Frontal cortex (tissue), 4 donors: Measurements from ENCODE around the gene IDH2. TPM values are rescaled to one million over a fixed set of nuclear protein-coding genes. Genes with fewer than 3 reads are reported as not detected.
"Not testable (repeated sequence)": the region's sequence is repeated elsewhere in the genome, so short reads cannot be mapped to it uniquely, and the experiment has no call there.

ENCODE experiments used
- DNase-seq, 2 donors: peaks; one replicate each; pipeline ENCODE4 v3.0.0; 2012; ENCODE audit warnings: low spot score in 2 of 2
- FAIRE-seq: peaks from 2 replicates; lab custom pipeline; 2012; peaks lifted over from hg19 to GRCh38; lab: Jason Lieb, UNC
- total RNA-seq: library from RNA; depleted of rRNA; stranded (reverse); fragments of >200 nt; gene quantifications from one replicate; pipeline ENCODE4 v1.2.3, GENCODE V29; 2014
- donor health status: control.
- donor health status: control.
- donor health status: control.

The IDH2 gene
- 77.9 TPM for total RNA-seq

DNA sequence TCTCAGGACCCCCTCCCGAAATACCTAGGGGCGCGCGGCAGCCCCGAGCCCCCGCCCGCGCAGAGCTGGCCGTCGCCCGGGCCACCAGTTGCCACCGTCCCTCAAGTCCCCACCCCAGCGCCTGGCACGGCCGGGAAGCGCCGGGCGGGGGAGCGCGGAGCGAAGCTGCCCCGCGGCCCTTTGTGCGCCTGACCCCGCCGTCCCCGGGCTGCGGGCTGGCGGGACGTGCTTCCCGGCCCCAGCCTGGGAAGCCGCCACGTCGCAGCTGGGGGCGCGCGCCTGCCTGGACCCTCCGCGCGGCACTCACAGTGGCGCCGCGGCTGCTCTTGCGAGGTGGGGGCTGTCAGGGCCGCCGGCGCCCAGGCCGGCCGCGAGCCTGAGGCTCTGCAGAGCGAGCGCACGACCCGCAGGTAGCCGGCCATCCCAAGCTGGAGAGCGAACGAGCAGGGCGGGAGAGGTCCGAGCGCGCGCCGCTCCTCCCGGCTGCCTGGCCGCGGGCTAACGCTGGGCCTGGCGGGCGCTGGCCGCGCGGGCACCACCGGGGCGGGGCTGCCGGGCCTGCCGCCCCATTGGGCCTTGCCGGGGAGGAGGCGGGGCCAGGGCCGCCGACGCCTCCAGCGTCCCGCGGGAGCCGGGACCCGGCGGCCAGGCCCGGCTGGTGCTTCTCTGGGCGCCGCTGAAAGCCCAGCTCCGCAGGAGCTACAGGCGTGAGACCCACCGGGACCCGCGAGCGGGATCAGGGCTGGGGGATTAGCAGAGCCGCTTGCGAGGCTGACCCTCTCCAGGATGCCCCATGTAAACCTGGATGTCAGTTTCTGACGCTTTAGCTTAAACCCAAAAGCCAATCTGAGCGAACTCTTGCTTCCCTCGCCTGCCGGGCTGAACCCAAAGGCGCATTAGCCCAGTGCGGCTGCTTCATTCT, at the start of gene IDH2:
Gene IDH2, minus strand, starts transcription at position 500 of the 922 bp plus-strand sequence. Its CDS starts 78 bp downstream, at position 422.
- DNase-seq = peak; percentile 93
- no peak for FAIRE-seq

DNA sequence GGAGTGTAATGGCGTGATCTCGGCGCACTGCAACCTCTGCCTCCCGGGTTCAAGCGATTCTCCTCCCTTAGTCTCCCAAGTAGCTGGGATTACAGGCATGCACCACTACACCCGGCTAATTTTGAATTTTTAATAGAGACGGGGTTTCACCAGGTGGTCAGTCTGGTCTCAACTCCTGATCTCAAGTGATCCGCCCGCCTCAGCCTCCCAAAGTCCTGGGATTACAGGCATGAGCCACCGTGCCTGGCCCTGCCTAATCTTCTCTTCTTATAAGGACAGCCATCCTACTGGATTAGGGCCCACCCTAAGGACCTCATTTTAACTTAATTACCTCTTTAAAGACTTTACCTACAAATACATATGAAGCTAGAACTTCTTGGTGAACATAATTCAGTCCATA, 48.3 kb upstream of the IDH2 start:
- FAIRE-seq, DNase-seq: not testable (repeated sequence)

DNA sequence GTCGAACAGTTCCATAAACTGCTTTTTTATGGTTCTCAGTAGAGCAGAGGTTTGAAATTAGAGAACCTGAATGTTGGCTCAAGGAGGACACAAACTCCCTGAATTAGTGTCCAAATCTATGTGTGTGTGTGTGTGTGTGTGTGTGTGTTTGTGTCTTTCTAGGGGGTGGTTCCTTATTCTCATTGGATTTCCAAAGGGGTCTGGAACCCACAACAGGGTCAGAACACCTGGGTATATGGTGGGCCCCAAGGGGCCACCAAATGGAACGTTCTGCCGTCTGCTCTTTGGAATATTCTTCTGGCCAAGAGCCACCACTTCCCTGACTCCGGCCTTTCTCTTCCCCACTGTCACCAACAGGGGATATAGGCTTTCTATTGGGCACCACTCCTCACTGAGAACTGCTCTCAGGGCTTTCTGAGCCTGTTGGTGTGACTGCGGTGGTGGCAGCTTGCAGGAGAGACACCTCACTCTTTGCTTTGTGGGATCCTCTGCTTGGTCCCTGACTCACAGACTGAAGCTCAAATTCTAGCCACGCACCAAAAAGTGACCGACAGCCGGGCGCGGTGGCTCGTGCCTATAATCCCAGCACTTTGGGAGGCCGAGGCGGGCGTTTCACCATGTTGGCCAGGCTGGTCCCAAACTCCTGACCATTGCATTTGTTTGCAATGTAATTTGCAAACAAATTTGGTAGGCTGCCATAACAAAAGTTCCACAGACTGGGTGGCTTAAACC, 47.5 kb upstream of the IDH2 start:
- FAIRE-seq (no peak), DNase-seq (no peak)

DNA sequence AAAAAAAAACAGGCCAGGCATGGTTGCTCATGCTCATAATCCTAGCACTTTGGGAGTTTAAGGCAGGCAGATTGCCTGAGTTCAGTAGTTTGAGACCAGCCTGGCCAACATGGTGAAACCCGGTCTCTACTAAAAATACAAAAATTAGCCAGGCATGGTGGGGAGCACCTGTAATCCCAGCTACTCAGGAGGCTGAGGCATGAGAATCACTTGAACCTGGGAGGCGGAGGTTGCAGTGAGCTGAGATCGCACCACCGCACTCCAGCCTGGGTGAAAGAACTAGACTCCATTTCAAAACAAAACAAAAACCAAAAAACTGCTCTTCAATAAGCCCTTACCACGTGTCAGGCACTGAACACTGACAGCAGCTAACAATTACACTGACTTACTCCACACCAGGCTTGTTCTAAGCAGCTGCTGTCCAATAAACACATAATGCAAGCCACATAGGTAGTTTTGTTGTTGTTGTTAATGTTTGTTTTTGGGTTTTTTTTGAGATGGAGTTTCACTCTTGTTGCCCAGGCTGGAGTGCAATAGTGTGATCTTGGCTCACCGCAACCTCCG, 44.0 kb upstream of the IDH2 start:
- not testable (repeated sequence) for FAIRE-seq

DNA sequence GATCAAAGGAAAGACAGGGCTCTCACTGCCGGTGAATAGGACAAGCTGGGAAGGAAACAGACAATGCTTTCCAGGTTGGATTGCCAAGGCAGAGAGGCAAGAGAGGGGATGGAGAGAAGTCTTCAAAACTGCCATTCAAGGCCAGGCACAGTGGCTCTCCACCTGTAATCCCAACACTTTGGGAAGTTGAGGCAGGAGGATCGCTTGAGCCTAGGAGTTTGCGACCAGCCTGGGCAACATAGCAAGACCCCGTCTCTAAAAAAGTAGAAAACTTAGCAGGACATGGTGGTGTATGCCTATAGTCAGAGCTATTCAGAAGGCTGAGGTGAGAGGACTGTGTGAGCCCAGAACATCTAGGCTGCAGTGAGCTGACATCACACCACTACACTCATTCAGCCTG, 43.5 kb upstream of the IDH2 start:
- FAIRE-seq (no peak), DNase-seq (no peak)

More for the DNA sequence above, 44.0 kb upstream of the IDH2 start:
- DNase-seq = not testable (repeated sequence)

DNA sequence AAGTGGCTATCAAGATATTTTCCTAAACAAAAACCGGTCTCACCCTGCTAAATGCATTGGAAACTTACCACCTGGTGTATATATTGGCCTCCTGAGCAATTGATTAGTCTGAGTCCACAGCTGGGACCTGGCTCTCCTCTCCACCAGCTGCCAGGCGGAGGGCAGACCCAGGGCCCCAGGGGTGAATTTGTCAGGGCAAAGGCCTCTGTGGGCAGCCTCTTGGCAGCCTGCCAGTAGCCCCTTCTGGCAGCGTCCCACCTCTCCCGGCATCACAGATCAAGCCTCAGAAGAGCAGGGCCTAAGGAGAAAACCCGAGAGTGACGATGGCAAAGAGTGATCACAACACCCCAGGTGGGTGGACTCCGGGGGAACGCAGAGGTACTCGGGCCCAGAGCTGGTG, 43.0 kb upstream of the IDH2 start:
- FAIRE-seq = no peak
- no peak for DNase-seq

DNA sequence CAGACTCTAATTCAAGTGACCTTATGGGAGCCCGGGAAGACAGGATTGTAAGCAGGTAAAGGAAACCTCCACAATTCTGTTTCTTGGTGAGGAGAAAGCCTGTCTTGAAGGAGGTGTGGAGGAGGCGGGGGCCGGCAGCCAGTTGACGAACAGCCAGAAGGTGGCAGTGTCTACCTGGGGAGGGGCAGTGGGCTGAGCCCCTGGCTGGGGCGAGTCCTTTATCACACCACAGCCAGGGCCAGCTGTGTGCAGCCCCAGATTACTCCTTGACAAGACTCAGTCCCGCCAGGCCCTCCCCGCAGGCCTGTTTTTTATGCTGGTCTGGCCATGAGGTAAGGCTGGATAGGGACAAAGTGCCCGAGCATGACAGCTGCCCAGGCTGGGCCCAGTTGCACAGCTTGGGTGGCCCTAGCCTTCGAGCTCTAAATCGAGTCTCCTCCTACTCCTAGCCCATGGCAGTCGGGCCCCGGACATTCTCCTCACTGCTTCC, 40.9 kb upstream of the IDH2 start:
- DNase-seq (peak in 1 of 2 donors; percentile 50), FAIRE-seq (no peak)

DNA sequence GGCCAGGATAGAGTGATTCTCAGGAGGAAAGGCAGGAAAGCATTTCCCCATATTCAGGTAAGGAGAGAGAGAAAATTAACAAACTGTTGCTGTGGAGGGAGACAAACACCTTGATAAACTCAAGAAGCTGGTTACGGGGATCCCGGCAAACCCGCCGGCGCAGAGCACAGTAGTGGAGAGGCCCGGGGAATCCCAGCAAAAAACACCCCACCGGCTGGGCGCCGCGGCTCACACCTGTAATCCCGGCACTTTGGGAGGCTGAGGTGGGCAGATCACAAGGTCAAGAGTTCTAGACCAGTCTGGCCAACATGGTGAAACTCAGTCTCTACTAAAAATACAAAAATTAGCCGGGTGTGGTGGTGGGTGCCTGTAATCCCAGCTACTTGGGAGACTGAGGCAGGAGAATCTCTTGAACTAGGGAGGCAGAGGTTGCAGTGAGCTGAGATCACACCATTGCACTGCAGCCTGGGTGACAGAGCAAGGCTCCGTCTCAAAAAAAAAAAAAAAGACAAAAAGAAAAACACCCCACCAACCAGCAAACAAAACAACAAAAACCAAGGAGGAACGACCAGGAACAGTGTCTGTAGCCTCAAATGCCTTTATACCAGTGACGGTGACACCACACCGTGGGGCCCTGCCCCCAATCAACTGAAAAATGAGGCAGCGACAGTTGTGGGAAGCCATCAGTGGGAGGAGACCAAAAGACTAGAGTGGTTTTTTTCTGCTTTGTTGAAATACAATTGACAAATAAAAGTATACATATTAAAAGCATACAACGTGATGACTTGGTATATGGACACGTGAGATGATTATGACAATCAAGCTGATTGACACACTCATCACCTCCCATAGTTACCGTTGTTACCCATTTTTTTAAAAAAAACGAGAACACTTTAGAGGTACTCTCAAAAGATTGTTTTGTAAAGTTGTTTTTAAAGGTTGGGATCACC, 40.2 kb upstream of the IDH2 start:
- FAIRE-seq (no peak), DNase-seq (no peak)

DNA sequence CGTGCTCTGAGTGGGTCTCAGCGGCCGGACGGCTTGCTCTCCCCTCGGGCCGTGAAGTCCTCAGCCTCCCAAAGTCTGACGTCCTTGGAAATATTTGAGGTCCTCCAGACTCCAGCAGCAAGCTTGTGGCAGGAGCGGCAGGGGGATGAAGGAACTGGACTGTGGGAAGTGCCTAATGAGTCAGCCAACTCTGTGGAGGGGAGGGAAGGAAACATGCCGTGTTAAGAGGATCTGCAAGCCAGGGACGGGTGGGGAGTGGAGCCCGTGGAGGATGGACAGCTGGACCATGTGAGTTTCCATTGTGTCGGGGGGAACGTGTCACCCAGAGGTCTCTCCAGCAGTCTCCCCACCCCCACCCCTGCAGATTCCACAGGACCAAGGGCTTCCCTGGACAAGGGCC, 39.4 kb upstream of the IDH2 start:
- DNase-seq (no peak), FAIRE-seq (no peak)

DNA sequence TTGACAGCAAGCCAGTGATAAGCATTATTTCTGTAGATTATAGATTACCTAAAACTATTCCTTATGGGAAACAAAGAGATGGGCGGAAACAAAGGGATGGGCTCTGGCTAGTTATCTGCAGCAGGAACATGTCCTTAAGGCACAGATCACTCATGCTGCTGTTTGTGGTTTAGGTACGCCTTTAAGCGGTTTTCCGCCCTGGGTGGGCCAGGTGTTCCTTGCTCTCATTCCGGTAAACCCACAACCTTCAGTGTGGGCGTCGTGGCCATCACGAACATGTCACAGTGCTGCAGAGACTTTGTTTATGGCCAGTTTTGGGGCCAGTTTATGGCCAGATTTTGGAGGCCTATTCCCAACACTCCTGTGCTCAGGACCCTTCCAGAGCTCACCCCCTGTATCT, 37.3 kb upstream of the IDH2 start:
- FAIRE-seq, DNase-seq: not testable (repeated sequence)

DNA sequence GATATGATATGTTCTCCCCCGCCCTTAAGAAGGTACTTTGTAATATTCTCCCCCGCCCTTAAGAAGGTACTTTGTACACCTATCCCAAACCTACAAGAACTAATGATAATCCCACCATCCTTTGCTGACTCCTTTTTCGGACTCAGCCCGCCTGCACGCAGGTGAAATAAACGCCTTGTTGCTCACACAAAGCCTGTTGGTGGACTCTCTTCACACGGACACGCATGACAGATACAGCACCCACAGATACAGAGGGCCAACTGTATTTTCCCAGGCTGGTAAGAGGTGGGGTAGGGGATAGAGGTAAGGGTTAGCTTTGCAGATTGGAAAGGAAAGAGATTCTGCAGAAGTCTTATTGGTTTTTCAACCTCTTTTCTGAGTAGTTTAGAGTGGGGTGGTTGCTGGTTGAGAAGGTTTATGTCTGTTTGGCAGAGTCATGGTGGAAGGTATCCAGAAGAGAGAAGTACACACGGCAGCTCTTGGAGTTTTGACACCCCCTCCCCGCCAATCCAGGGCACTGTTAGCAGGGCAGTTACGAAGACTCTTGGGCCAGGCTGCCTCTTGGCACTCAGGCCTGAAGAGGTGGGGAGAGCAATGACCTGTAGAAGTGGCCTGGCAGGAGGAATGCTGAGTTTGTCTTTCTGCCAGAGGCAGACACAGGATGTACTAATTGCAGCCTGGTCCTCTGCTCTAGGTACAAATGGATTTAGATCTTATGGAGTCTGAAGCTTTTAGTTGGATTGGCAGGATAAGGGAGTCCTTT, 36.0 kb upstream of the IDH2 start:
- no peak for DNase-seq
- FAIRE-seq = no peak

DNA sequence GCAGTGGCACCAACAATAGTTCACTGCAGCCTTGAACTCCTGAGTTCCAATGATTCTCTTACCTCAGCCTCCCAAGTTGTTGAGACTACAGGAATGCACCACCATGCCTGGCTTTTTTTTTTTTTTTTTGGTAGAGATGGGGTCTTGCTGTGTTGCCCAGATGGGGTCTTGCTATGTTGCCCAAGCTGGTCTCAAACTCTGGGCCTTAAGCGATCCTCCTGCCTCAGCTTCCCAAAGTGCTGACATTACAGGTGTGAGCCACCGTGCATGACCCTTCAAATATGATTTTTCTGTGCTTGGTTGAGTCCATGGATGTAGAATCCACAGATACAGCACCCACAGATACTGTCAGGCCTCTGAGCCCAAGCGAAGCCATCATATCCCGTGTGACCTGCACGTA, 30.2 kb upstream of the IDH2 start:
- FAIRE-seq = no peak

DNA sequence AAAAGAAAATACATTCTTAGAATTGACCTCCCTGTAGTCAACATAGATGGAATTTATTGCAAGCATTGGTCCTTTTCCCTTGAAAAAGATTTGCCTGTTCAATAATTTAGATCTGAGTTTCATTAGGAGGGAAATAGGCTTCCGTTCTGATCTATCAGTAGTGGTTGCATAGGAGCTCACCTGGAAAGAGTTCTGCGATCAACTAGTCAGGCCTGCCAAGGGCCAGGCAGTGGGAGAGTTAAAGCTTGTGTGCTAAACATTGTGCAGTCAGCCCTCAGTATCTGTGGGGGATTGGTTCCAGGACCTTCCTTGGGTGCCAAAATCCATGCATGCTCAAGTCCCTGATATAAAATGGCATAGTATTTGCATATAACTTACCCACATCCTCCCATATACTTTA, 29.6 kb upstream of the IDH2 start:
- DNase-seq (no peak), FAIRE-seq (no peak)

More for the DNA sequence above, 30.2 kb upstream of the IDH2 start:
- no peak for DNase-seq

DNA sequence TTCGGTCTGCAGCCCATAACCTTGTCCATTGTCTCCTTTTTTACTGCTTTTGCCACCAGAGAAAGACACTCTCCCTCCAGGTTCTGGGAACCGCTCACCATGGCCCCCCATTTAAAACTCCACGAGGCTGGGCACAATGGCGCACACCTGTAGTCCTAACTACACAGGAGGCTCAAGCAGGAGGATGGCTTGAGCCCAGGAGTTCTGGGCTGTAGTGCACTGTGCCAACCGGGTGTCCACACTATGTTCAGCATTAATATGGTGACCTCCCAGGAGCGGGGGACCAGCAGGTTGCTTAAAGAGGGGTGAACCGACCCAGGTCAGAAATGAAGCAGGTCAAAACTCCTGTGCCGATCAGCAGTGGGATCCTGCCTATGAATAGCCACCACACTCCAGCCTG, 28.0 kb upstream of the IDH2 start:
- FAIRE-seq = no peak
- no peak for DNase-seq

DNA sequence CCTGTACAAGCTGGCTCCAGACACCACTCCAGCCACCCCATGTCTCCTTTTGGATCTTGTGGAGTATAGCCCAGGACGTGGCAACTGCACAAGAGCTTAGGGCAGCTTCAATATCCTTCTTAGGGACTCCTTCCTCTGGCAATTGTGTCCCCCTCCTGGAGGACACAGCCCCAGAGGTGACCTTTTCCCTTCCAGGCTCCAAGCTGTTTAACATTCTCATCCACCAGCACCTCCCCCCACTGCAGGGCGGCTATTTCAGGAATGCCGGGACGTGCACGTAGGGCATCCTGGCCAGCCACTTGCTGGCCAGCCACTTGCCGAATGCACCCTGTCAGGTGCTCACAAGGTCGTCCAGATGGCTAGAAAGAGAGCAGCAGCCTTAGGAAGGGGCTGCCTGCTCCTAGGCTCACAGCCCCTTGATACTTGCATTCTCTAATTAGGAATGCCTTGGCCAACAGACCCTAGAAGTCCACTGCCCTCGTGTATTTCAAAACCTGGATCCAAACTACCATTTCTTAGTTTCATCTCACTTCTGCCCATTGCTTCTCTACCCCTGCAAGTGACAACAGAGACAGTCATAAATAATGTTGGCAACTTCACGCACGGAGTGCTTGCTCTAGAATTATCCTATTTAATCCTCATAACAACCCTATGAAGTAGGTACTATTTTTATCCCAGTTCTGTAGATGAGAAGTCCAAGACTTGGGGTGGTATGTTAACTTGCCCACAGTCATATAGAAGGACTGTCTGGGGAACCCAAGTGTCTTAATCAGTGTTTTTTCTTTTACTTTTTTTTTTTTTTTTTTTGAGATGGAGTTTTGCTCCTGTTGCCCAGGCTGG, 24.5 kb upstream of the IDH2 start:
- DNase-seq (no peak), FAIRE-seq (no peak)

DNA sequence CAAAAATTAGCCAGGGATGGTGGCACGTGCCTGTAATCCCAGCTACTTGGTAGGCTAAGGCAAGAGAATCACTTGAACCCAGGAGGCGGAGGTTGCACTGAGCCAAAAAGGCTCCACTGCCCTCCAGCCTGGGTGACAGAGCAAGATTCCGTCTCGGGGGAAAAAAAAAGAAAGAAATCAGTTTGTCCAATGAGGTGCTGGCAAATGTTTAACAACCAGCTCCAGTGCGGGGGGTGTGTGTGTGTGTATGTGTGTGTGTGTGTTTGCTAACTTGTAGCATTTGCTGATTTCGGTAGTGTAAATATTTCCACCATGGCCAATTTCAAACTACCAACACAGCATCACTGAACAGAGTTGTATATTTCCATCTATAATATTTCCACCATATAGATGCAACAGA, 23.8 kb upstream of the IDH2 start:
- DNase-seq (no peak), FAIRE-seq (no peak)

DNA sequence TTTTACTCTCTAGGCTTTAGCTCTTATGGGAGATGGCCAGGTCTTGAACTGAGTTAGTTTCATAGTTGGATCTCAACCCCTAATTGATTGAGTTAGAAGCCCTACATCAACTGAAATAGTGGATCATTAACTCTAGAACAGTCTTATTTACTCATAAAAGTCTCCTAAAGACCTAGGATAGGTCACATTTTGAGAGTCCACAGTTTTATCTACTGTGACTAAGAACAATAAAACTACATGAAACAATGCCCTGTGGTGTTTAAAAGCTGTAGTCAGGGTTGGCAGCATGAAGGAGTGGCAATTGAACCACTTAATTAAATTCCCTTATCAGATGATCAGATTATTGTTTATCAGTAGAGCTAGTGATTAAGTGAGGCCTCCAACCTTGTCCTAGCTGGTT, 22.2 kb upstream of the IDH2 start:
- FAIRE-seq (no peak), DNase-seq (no peak)

DNA sequence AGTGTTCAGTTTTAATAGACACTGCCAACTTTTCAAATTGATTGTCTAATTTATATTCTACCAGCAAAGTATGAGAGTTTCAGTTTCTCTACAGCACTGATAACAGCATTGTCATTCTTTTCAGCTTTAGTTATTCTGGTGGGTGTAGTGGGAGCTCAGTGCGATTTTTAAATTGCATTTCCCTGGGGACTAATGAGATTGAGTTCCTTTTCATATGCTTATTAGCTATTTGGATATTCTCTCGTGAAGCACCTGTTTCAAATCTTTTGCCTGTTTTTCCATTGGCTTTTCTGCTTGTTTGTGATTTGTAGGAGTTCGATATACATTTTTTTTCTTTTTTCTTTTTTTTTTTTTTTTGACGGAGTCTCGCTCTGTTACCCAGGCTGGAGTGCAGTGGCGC, 18.8 kb upstream of the IDH2 start:
- no peak for DNase-seq
- no peak for FAIRE-seq
